NCI-H345 (cell line): ENCODE data around the gene DCLK1.
A peak's percentile ranks its signal among the peaks of the same experiment; 100 is the strongest.

ENCODE experiments used
- DNase-seq: peaks from one replicate; lab custom pipeline; 2025; lab: John Stamatoyannopoulos, UW

DCLK1 gene

DNA sequence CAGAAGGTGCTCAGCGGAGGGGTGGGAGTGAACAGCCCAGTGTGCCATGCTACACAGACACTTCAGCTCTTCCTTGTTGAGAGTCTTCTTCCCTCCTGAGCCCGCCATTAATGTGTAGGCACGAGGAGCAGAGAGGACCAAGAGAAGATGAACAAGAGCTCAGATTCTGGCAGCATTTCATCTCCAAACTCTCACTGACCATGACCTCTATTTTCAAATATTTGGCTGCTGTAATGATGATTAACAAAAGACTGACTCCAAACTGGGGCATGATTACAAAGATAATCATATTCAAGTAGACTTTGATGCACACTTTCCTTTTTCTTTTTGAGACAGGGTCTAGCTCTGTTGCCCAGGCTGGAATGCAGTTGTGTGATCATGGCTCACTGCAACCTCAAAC lies 236.5 kb downstream of the DCLK1 start:
- no peak for DNase-seq

DNA sequence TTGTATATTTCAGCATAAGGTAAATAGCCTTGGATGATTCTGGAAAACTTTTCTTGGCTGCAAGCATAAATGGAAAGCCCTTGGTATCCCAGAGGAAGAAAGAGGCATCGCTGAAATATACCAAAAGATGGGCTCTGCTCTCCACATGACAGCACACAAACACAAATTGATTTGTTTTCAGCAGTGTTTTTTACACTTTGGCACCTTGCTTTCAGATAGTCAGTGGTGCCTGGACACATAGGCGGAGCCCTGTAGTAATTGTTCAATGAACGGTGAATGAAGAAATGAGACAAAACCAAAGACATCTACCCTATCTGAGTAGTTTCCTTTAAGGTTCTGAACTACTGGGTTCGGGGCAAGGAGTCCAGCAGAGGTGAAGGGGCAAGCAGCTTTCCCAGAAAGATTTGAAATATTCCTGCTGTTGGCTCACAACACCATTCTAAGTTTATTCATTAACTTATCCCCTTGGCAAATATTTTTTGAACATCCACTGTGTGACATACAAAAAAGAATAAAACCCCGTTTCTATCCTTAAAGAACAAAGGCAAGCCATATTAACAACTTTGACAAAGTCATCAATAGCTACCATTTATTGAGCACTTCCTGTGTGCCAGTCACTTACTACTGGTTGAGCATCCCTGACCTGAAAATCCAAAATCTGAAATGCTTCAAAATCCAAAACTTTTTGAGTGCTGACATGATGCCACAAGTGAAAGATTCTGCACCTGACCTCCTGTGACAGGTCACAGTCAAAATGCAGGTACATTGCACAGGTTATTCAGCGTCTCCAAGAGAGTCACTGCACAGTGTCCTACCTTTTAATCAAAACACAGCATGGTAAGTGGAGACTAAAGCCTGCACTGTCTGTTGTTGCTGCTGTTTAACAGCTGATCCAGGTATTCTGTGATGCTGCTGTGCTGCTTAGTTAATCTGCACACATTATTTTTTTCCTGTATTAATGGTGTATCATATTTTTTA lies 238.1 kb downstream of the DCLK1 start:
- no peak for DNase-seq

DNA sequence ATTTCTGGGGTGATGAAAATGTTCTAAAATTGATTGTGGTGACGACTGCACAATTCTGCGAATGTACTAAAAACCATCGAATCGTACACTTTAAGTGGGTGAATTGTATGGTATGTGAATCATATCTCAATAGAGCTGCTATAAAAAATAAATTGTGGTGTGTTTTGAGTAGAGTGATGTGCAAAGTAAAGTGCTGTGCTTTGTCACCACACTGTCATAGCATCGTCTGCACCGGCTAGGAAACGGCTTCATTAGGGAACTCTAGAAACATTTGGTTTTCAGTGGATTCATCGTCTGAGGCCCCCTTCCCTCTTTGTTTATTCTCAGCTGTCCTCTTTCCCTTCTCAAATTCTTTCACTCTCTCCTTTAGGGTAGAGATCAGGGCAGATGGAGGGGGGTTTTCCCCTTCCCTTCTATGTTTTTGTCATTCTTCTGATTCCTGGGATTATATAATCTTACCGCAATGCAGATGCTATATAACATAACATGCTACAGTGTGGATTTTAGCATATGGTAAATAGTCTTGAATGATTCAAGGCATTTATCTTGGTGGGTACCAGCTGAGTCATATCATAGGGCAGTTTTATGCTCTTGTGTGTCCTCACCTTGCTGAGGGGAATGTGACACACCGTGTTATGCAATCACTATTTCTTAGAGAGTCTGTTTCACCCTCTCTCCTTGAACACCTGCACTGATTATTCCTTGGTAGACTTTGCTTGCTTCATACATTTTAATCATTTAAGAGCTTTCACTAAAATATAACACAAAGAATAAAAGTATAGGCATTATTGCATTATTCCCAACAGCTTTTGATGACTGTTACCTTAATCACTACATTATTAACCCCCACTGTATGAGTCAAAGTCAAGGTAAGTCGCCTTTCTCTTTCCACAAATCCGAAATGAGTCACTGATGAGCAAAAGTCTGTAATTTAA lies 239.4 kb downstream of the DCLK1 start:
- no peak for DNase-seq

DNA sequence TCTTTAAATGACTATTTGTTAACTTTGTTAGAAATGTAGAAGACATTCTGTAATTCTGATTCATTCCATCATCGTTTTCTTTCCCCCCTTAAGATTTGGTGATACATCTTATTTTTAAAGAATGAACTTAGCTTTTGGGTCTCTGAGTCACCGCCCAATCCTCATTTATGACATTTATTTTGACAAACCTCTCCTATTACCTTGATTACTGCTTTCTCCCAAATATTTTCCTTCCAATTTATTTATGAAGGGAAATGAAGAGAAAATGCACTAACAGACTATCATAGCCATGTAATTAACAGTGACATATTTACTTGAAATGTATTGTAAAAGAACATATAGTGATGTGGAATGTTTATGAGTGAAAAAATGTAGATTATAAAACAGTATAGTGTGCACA lies 241.6 kb downstream of the DCLK1 start:
- no peak for DNase-seq

DNA sequence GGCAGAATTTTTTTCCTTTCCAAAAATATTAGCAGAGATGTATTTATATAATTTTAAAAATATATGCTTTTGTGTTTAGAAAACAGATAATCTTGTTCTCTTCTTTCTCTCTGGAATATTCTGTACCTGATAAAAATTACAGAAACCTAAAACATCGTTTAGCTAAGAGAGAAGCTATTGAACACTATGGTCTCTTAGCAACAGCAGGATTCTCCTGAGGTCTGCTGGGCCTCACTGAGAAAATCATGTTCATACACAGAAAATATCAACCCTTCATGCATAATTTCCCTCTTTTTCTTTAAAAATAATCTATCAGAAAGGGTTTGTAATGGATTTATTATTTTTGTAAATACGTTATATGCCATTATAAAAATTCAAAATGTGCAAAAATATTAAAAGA lies 242.2 kb downstream of the DCLK1 start:
- DNase-seq, result peak; percentile 4

DNA sequence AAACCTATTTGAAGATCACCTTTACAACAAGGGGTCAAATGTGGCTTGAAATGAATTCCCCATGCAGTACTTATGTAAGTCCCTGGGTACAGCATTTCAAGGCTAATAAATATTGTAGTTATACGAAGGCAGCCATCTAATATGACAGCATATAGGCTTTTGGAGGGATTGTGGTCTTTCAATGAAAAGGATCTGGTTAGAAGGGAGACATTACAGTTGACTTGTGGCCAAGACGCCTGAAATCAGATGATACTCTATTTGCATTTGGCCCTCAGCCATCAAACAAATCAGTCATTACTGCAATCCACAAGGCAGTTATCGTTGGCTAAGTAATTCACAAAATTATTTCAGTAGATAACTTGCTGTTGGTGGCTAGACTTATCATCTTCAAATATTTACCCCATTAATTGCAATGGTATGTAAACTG lies 242.7 kb downstream of the DCLK1 start:
- DNase-seq, result peak; percentile 15

DNA sequence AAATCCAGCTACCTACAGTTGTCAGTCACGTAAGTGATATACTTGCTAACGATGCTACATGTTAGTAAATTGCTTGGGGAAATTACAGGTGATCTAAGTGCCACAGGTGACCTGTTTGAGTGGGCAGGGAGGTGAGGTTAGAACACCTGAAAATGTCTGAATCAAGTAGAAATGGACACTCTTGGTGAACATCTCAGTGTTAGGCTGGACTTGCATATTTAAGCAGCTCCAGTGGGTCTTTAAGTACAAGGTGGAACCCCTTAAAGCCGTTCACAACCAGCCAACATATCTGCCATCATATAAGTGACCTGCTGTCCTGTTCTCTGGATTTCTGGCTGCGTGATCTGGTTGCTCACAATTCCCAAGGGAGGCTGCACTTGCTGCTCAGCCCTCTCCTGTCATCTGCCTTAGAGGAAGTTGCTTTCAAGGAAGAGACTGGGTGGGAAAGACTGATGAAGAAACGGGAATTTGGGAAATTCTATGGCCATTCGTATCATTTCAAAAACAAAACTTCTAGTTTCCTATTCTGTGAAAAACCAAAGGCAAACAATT lies 244.0 kb downstream of the DCLK1 start:
- no peak for DNase-seq

DNA sequence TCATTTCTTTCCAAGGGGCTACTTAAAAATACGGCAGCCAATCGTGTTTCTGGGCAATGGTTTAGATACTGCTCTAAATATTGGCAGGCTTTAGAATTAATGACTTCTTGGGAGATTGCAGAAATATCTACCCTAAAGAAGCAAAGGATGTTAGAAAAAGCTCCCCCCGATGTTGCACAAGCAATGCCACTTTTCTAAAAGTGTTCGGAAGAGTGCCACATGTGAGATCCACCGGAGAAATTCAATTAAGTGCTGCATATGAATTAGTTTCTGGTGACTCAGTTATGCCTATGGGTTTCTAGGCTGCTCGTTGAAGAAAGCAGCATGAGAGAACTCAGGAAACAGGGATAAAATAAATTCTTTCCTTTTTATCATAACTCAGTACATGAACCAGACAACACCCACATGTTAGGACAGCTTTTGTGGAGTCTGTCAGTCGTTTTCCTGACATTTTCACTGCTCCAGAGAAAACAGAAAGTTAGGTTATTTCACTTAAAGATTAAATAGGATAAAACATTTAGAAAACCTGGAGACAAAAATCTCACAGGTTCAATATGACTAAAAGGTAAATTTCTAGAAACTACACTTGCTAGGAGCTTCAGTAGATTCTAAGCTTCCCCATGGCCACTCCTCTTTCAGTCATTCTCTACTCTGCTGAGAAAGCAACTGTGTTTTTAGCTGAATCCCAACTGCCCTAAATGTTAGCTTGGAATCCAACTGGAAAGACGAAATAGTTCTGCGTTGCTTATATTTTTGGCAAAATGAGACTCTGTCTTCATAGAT lies 244.7 kb downstream of the DCLK1 start:
- no peak for DNase-seq

DNA sequence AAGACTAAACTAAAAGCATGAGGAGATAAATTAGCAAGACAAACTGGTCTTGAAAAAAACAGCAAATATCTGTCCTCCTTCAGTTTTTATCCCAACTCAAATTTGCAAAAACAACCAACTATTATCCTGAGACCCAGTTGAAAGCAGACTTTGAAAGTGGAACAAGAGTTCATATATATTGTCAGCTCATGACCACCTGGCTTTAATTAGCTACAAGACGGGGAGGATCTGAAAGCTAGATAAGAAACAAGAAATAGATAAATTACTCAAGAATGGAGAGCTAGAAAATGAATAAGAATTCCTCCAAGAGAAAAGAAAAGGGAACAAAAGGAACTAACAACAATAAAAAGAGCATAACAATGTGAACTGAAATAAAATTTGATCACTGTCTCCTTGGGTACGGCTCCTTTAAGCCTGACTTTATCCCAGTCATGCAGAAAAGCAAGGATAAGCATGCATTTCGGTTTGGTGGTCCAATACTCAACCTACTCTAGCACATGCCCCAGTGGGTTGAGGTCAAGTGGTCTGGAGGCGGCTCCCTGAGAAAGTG lies 246.9 kb downstream of the DCLK1 start:
- DNase-seq, result no peak

DNA sequence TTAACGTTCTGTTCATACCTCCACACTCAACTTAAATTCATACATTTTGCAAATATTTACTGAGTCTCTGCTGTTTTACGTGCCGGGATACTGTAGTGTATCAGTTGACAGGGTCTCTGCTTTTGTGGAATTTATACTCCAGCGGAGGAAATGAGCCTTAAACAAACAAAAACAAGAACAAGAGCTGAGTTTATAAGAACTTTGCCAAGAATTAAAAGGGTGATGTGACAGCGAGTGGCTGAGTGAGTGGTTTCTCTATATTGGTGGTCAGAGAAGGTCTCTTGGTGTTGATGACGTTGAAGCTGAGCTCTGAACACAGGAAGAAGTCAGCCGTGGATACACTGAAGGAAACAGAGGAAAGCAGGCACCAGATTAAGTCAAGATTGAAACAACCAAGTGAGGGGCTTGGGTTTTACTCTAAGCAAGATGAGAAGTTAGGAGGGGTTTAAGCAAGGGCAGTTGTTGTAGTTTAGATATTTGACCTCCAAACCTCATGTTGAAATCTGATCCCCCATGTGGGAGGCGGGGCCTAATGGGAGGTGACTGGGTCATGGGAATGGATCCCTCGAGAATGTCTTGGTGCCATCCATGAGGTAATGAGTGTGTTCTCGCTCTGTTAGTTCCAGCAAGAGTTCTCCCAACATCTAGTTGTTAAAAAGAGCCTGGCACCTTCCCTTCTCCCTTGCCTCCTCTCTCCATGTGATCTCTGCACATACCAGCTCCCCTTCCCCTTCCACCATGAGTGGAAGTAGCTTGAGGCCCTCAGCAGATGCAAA lies 248.3 kb downstream of the DCLK1 start:
- no peak for DNase-seq

DNA sequence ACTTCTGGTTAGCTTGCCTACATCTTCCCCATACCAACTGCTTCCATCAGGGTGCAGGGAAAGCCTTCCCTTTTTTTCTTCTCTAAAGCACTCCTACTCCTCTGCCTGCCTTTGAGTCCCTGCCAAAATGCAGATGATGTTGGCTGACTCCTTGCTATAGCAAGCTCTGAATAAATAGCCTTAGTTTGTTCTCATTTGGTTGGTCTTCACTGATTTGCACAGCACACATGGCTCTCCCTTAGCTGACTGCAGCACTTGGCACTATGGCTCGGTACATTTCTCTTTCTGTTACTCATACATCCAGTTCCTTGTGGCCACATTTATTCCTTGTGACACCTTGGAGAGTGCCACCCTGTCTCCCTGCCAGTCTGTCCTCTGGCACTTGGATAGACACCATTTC lies 249.8 kb downstream of the DCLK1 start:
- peak; percentile 66 for DNase-seq

DNA sequence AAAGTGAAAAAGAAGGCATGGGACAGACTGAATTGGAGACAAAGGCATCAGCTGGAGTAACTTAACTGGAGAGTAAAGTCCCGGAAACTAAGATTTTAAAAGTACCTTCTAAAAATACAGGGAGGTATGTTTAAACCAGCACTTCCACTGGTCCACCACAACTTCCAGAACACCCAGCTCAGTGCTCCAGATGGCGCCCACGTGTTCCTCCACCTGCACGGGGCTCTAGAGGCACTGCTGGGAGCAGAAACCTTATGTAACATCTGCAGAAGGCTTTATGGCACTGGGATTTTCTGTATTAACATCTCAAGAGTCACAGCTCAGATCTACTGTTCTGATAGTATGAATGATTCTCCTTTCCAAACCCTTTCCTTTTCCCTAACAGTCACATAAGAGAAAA lies 252.1 kb downstream of the DCLK1 start:
- DNase-seq, result no peak

DNA sequence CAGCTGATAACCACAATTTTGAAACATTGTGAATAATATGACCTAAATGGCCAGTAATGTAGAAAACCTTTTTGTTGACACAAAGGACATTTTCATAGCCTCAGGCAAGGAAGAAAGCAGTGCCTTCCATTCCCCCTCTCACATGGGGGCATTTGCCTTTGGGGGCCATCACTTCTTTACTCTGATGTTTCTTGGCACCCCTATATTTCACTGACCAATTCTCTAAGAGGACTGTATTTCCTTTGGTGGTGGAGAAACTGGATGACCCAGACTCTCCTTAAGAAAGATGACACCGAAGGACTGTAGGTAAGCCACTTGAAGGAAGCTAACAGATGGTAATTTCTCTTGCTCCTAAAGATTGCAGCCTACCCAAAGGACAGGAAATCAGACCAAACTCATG lies 254.6 kb downstream of the DCLK1 start:
- DNase-seq, result no peak

DNA sequence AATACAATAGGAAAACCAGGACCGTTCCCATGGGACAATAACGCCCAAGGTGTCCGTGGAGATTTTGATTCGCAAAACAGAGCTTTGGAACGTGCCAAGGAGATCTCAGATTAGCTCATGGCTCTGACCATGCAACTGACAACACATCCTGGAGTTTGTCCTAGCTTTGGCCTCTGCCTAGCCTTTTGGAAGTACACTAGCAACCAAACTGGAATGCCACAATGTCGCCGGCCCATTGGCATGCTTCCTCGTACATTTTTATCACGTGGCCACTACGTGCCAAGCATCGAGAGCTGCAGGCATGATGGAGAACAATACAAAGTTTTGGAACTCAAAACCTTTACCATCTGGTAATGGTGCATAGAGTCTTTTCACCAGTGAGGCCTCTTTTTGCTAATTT lies 256.5 kb downstream of the DCLK1 start:
- DNase-seq, result no peak

DNA sequence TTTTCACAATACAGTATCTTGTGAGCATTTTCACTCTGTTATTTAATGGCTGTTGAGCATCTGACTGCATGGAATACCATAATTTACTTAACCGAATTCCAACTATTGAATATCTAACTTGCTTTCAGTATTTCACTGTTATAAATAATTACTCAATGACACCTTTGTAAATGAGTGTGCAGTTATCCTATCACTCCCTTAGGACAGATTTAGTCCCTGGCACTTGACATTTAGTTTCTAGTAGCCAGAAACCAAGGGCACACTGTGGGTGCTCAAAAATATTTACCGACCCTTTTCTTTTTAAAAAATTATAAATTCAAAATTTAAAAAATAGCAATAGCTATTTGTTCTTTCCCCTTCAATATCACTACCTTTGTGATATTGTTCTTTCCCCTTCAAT lies 258.8 kb downstream of the DCLK1 start:
- DNase-seq, result no peak

DNA sequence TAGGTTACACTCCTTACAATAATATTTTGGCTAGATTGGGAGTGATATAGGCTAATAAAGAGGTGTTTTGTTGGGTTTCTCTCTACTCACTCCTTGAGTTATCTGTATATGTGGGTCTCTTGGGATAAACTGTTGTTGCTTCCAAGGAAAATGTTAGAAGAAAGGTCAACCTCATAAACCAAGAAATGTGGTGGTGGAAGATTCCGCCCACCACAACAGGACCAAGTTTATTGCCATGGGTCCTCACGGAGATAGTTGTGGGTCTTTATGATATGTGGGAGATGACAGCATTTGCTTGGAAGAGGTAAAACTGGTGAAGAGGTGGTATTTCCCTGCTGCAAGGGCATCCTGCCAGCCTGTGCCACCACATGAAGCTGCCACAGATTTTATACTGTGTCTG lies 259.6 kb downstream of the DCLK1 start:
- DNase-seq, result no peak

DNA sequence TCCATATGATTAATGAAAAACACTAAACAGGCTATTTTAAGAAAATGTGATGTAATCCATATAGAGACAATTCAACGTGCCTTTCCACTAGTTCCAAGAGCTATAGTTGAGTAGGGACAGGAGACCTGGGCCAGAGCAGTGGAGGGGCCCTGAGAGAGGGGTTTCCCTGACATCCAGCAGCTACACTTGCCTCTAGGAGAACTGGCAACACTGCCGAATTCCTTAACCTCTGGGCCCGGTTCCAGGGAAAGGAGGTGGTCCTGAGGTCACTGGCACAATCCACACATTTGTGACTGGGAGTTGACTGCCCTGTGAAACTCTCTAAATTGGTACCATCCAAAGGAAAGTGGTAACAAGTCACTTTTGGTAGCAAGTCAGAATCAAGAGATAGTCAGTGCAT lies 264.4 kb downstream of the DCLK1 start:
- DNase-seq, result no peak

DNA sequence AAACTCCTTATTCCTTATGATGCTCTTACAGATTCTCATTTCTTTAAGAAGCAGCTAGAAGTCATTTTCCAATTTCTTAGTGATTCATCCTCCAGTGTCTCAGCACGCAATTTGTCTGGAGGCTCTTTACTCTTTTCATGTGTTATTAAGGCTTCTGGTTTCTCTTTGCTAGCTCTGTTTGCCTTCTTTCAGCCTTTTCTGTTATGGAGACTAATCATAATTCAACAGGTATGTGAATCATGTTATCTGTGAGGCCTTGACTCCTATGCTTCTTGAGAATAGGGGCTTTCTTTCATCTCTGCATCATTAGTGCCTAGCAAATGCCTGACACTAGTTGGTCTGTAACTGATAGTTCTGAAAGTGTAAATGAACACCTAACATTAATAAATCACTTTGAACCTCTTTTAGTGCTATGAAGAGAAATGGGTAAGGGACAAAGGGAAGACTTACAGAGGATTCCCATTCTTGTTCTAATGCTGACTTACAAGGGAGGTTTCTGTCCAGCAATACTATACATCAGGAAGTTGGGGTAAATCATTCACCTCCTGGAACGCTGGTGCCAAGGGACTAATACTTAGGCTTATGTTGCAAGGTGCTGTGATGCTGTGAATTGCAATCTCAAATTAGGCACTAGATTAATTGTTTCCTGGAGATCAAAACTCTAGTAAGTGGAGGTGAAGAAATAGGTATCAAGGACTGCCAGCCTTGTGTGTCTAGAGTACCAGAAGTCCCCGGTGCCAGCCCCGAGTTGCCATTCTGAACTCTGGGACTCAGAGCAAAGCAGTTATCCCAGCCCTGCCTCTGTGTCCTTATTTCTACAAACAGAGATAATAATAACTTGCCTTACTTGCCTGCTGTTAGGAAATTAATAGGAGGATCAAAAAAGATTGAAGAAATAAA lies 265.6 kb downstream of the DCLK1 start:
- DNase-seq, result no peak

DNA sequence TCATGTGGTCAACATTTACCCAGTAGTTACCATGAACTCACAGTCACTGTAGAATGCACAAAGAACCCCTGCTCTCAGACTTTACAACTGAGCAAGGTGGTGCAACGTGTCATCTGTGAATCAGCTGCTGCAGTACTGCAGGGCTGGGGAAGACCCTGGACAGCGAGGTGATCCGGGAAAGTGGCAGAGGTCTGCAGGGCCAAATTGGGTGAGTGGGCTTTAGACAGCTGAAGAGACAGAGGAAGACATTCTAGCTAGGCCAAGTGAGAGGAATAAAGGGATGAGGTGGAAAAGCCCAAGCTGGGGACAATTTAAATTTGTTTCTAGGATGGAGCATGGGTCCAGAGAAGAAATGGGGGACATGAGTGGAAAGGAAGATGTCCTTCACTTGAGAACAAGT lies 270.5 kb downstream of the DCLK1 start:
- DNase-seq, result no peak

DNA sequence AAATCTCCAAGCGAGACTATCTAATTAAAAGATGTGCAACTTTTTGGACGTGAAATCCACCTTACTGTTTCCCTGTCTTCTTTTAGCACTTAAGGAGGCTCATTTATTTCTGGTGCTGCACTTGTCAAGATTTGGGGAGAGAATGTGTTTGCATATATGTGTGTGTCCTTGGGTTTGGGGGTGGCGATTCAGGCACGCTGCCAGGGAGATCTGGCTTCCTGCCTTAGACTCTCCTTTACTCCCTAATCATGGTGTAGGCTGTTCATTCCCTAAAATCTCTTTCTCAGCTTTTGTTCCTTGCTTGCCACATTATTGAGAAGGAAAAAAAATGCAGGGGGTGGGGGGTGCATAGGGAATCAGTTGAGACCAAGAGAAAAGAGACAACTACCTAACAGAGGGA lies 271.2 kb downstream of the DCLK1 start:
- DNase-seq, result no peak
